Measurements from ENCODE around the gene NFASC. TPM values are rescaled to one million over a fixed set of nuclear protein-coding genes. Genes with fewer than 3 reads are reported as not detected.

The NFASC gene
- polyA plus RNA-seq, 3 donors: 2.1 to 9.6 (median 2.2) TPM

- no peak overlapping the region for H3K27ac ChIP-seq (ENCODE audit: low read depth, low read length)
- WGBS, 3 donors: 69 to 87% (median 84%) methylated on average over 6 of the region's 6 CpGs
These were observed 167.6 kb downstream of the NFASC start for GRCh38 chr1:205038132-205038786.

GRCh38 chr1:205041001-205041715 lies 170.5 kb downstream of the NFASC start:
- no peak overlapping the region for H3K27ac ChIP-seq (ENCODE audit: low read depth, low read length)
- WGBS, 3 donors: 30 to 43% (median 31%) methylated on average over 4 of the region's 4 CpGs

GRCh38 chr1:205041998-205042910 lies 171.6 kb downstream of the NFASC start:
- 56 to 61% (median 57%) methylated on average over 16 of the region's 16 CpGs for WGBS, 3 donors

GRCh38 chr1:205042911-205043806 lies 172.5 kb downstream of the NFASC start, which contains the start of gene CNTN2:
Gene CNTN2 (plus strand): TSS chr1:205043212. CDS start chr1:205053186, 9,974 bp downstream.
- H3K27ac ChIP-seq (ENCODE audit: low read depth, low read length): no peak within 1 kb of the TSS
- WGBS, 3 donors: 8 to 11% (median 11%) methylated on average over 40 to 53 of the region's 53 CpGs

More at GRCh38 chr1:205041998-205042910, 171.6 kb downstream of the NFASC start:
- H3K27ac ChIP-seq (ENCODE audit: low read depth, low read length): no peak overlapping the region

GRCh38 chr1:205043866-205044265 lies 173.2 kb downstream of the NFASC start:
- no peak overlapping the region for H3K27ac ChIP-seq (ENCODE audit: low read depth, low read length)
- WGBS, 3 donors: 28 to 34% (median 33%) methylated on average over 4 of the region's 4 CpGs

- no peak overlapping the region for H3K27ac ChIP-seq (ENCODE audit: low read depth, low read length)
- 27 to 44% (median 33%) methylated on average over 5 of the region's 5 CpGs for WGBS, 3 donors
These were observed 174.1 kb downstream of the NFASC start for GRCh38 chr1:205044741-205045140.

- no peak overlapping the region for H3K27ac ChIP-seq (ENCODE audit: low read depth, low read length)
- 24 to 30% (median 25%) methylated on average over 11 of the region's 11 CpGs for WGBS, 3 donors
These were observed 174.5 kb downstream of the NFASC start for GRCh38 chr1:205045146-205045545.

GRCh38 chr1:205046870-205047269 lies 176.2 kb downstream of the NFASC start:
- no peak overlapping the region for H3K27ac ChIP-seq (ENCODE audit: low read depth, low read length)
- WGBS, 3 donors: 51 to 56% (median 51%) methylated on average over 4 of the region's 4 CpGs

GRCh38 chr1:205047764-205048231 lies 177.1 kb downstream of the NFASC start:
- H3K27ac ChIP-seq (ENCODE audit: low read depth, low read length): no peak overlapping the region
- 63 to 78% (median 75%) methylated on average over 5 of the region's 5 CpGs for WGBS, 3 donors

- no peak overlapping the region for H3K27ac ChIP-seq (ENCODE audit: low read depth, low read length)
- WGBS, 3 donors: 85 to 91% (median 85%) methylated on average over 9 of the region's 9 CpGs
These were observed 177.7 kb downstream of the NFASC start for GRCh38 chr1:205048382-205048781.

- 40 to 69% (median 68%) methylated on average over 6 of the region's 6 CpGs for WGBS, 3 donors
- H3K27ac ChIP-seq (ENCODE audit: low read depth, low read length): no peak overlapping the region
These were observed 178.8 kb downstream of the NFASC start for GRCh38 chr1:205049479-205049878.

- 68 to 86% (median 76%) methylated on average over 11 of the region's 11 CpGs for WGBS, 3 donors
These were observed 182.0 kb downstream of the NFASC start for GRCh38 chr1:205052690-205053089.

GRCh38 chr1:205053296-205053695 lies 182.6 kb downstream of the NFASC start:
- WGBS, 3 donors: 86 to 91% (median 88%) methylated on average over 5 of the region's 5 CpGs
- H3K27ac ChIP-seq (ENCODE audit: low read depth, low read length): no peak overlapping the region

More at GRCh38 chr1:205052690-205053089, 182.0 kb downstream of the NFASC start:
- H3K27ac ChIP-seq (ENCODE audit: low read depth, low read length): no peak overlapping the region

- H3K27ac ChIP-seq (ENCODE audit: low read depth, low read length): no peak overlapping the region
- 47 to 51% (median 50%) methylated on average over 7 of the region's 7 CpGs for WGBS, 3 donors
These were observed 183.4 kb downstream of the NFASC start for GRCh38 chr1:205054013-205054412.

GRCh38 chr1:205056188-205056611 lies 185.5 kb downstream of the NFASC start:
- 79 to 90% (median 89%) methylated on average over 13 of the region's 13 CpGs for WGBS, 3 donors
- no peak overlapping the region for H3K27ac ChIP-seq (ENCODE audit: low read depth, low read length)

GRCh38 chr1:205056956-205057568 lies 186.4 kb downstream of the NFASC start:
- 93 to 96% (median 94%) methylated on average over 6 of the region's 6 CpGs for WGBS, 3 donors
- no peak overlapping the region for H3K27ac ChIP-seq (ENCODE audit: low read depth, low read length)
